ENCODE results near the gene MAFG.
A peak's percentile ranks its signal among the peaks of the same experiment; 100 is the strongest.

- no peak for TF ChIP-seq POLR2A (IDR thresholded peaks at IDR 0.05)
- TF ChIP-seq, protein P1, sequence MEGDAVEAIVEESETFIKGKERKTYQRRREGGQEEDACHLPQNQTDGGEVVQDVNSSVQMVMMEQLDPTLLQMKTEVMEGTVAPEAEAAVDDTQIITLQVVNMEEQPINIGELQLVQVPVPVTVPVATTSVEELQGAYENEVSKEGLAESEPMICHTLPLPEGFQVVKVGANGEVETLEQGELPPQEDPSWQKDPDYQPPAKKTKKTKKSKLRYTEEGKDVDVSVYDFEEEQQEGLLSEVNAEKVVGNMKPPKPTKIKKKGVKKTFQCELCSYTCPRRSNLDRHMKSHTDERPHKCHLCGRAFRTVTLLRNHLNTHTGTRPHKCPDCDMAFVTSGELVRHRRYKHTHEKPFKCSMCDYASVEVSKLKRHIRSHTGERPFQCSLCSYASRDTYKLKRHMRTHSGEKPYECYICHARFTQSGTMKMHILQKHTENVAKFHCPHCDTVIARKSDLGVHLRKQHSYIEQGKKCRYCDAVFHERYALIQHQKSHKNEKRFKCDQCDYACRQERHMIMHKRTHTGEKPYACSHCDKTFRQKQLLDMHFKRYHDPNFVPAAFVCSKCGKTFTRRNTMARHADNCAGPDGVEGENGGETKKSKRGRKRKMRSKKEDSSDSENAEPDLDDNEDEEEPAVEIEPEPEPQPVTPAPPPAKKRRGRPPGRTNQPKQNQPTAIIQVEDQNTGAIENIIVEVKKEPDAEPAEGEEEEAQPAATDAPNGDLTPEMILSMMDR (IDR thresholded peaks at IDR 0.05): peak; percentile 63 to 100 (median 86)
Measured at GRCh38 chr17:81959362-81960129, 32.0 kb upstream of the MAFG start.
